Measurements from ENCODE around the gene ADAM11.
"Not testable (repeated sequence)": the region's sequence is repeated elsewhere in the genome, so short reads cannot be mapped to it uniquely, and the experiment has no call there.

The ADAM11 gene

GRCh38 chr17:44751331-44751730 lies 7.5 kb upstream of the ADAM11 start:
- TF ChIP-seq SUZ12 (IDR thresholded peaks at IDR 0.05; ENCODE audit: extremely low read depth, insufficient read depth, insufficient read length), result no peak
- TF ChIP-seq YY1 (IDR thresholded peaks at IDR 0.05; ENCODE audit: insufficient read depth, insufficient read length), result no peak
- no peak for TF ChIP-seq ZNF274 (IDR thresholded peaks at IDR 0.05; ENCODE audit: low read depth, low read length)
- DNase-seq (ENCODE audit: low read depth, low spot score), result no peak

GRCh38 chr17:44751806-44752205 lies 7.0 kb upstream of the ADAM11 start:
- TF ChIP-seq SUZ12 (IDR thresholded peaks at IDR 0.05; ENCODE audit: extremely low read depth, insufficient read depth, insufficient read length) (no peak), YY1 (IDR thresholded peaks at IDR 0.05; ENCODE audit: insufficient read depth, insufficient read length) (no peak), ZNF274 (IDR thresholded peaks at IDR 0.05; ENCODE audit: low read depth, low read length) (no peak)
- DNase-seq (ENCODE audit: low read depth, low spot score), result no peak
- no peak overlapping the region for H3K4me3 ChIP-seq (ENCODE audit: insufficient read length, low read depth)
- no peak overlapping the region for H3K9ac ChIP-seq (ENCODE audit: insufficient read length, low read depth)
- H3K4me1 ChIP-seq (ENCODE audit: insufficient read depth, insufficient read length), result peaks cover 2% of the 10 kb centered on the region
- peaks cover under 1% of the 10 kb centered on the region for H3K27me3 ChIP-seq (ENCODE audit: insufficient read depth, insufficient read length)
- no peaks in the 10 kb centered on the region for H3K9me3 ChIP-seq (ENCODE audit: insufficient read depth, low read length)
- H3K36me3 ChIP-seq (ENCODE audit: insufficient read depth, insufficient read length, low read length), result peaks cover 56% of the 10 kb centered on the region

More at GRCh38 chr17:44751331-44751730, 7.5 kb upstream of the ADAM11 start:
- peaks cover 58% of the 10 kb centered on the region for H3K36me3 ChIP-seq (ENCODE audit: insufficient read depth, insufficient read length, low read length)
- H3K27me3 ChIP-seq (ENCODE audit: insufficient read depth, insufficient read length), result no peaks in the 10 kb centered on the region
- no peaks in the 10 kb centered on the region for H3K9me3 ChIP-seq (ENCODE audit: insufficient read depth, low read length)
- H3K9ac ChIP-seq (ENCODE audit: insufficient read length, low read depth), result no peak overlapping the region
- peaks cover 3% of the 10 kb centered on the region for H3K4me1 ChIP-seq (ENCODE audit: insufficient read depth, insufficient read length)
- no peak overlapping the region for H3K4me3 ChIP-seq (ENCODE audit: insufficient read length, low read depth)

- Histone ChIP-seq H3K27me3 (ENCODE audit: insufficient read depth, insufficient read length) (peaks cover 15% of the 10 kb centered on the region), H3K9me3 (ENCODE audit: insufficient read depth, low read length) (no peaks in the 10 kb centered on the region), H3K4me1 (ENCODE audit: insufficient read depth, insufficient read length) (no peaks in the 10 kb centered on the region), H3K9ac (ENCODE audit: insufficient read length, low read depth) (no peak overlapping the region), H3K36me3 (ENCODE audit: insufficient read depth, insufficient read length, low read length) (peaks cover 42% of the 10 kb centered on the region), H3K4me3 (ENCODE audit: insufficient read length, low read depth) (no peak overlapping the region)
- no peak for DNase-seq (ENCODE audit: low read depth, low spot score)
- TF ChIP-seq YY1 (IDR thresholded peaks at IDR 0.05; ENCODE audit: insufficient read depth, insufficient read length), result no peak
- TF ChIP-seq SUZ12 (IDR thresholded peaks at IDR 0.05; ENCODE audit: extremely low read depth, insufficient read depth, insufficient read length), result no peak
- no peak for TF ChIP-seq ZNF274 (IDR thresholded peaks at IDR 0.05; ENCODE audit: low read depth, low read length)
Observed at GRCh38 chr17:44752953-44753861, 5.6 kb upstream of the ADAM11 start.

GRCh38 chr17:44754276-44754675 lies 4.5 kb upstream of the ADAM11 start:
- TF ChIP-seq SUZ12 (IDR thresholded peaks at IDR 0.05; ENCODE audit: extremely low read depth, insufficient read depth, insufficient read length), result no peak
- TF ChIP-seq ZNF274 (IDR thresholded peaks at IDR 0.05; ENCODE audit: low read depth, low read length), result no peak
- no peak for TF ChIP-seq YY1 (IDR thresholded peaks at IDR 0.05; ENCODE audit: insufficient read depth, insufficient read length)
- H3K4me1 ChIP-seq (ENCODE audit: insufficient read depth, insufficient read length), result peaks cover 1% of the 10 kb centered on the region
- H3K9me3 ChIP-seq (ENCODE audit: insufficient read depth, low read length), result no peaks in the 10 kb centered on the region
- no peak overlapping the region for H3K4me3 ChIP-seq (ENCODE audit: insufficient read length, low read depth)
- peaks cover 22% of the 10 kb centered on the region for H3K27me3 ChIP-seq (ENCODE audit: insufficient read depth, insufficient read length)
- H3K36me3 ChIP-seq (ENCODE audit: insufficient read depth, insufficient read length, low read length), result peaks cover 32% of the 10 kb centered on the region
- no peak overlapping the region for H3K9ac ChIP-seq (ENCODE audit: insufficient read length, low read depth)
- no peak for DNase-seq (ENCODE audit: low read depth, low spot score)

- H3K4me3 ChIP-seq (ENCODE audit: insufficient read length, low read depth); DNase-seq (ENCODE audit: low read depth, low spot score); H3K9me3 ChIP-seq (ENCODE audit: insufficient read depth, low read length); H3K9ac ChIP-seq (ENCODE audit: insufficient read length, low read depth): not testable (repeated sequence)
- Histone ChIP-seq H3K36me3 (ENCODE audit: insufficient read depth, insufficient read length, low read length) (peaks cover 23% of the 10 kb centered on the region), H3K4me1 (ENCODE audit: insufficient read depth, insufficient read length) (peaks cover 10% of the 10 kb centered on the region), H3K27me3 (ENCODE audit: insufficient read depth, insufficient read length) (peaks cover 31% of the 10 kb centered on the region)
Observed at GRCh38 chr17:44755180-44755579, 3.6 kb upstream of the ADAM11 start.

GRCh38 chr17:44757045-44757917 lies 1.5 kb upstream of the ADAM11 start:
- TF ChIP-seq YY1 (IDR thresholded peaks at IDR 0.05; ENCODE audit: insufficient read depth, insufficient read length), result no peak
- no peak for TF ChIP-seq ZNF274 (IDR thresholded peaks at IDR 0.05; ENCODE audit: low read depth, low read length)
- TF ChIP-seq SUZ12 (IDR thresholded peaks at IDR 0.05; ENCODE audit: extremely low read depth, insufficient read depth, insufficient read length), result no peak
- H3K27me3 ChIP-seq (ENCODE audit: insufficient read depth, insufficient read length), result peaks cover 36% of the 10 kb centered on the region
- no peak overlapping the region for H3K4me3 ChIP-seq (ENCODE audit: insufficient read length, low read depth)
- peaks cover 20% of the 10 kb centered on the region for H3K4me1 ChIP-seq (ENCODE audit: insufficient read depth, insufficient read length)
- no peak for DNase-seq (ENCODE audit: low read depth, low spot score)
- no peaks in the 10 kb centered on the region for H3K9me3 ChIP-seq (ENCODE audit: insufficient read depth, low read length)
- H3K9ac ChIP-seq (ENCODE audit: insufficient read length, low read depth), result no peak overlapping the region
- peaks cover 4% of the 10 kb centered on the region for H3K36me3 ChIP-seq (ENCODE audit: insufficient read depth, insufficient read length, low read length)

- Histone ChIP-seq H3K9me3 (ENCODE audit: insufficient read depth, low read length) (no peaks in the 10 kb centered on the region), H3K9ac (ENCODE audit: insufficient read length, low read depth) (no peak overlapping the region), H3K4me1 (ENCODE audit: insufficient read depth, insufficient read length) (peaks cover 20% of the 10 kb centered on the region), H3K27me3 (ENCODE audit: insufficient read depth, insufficient read length) (peaks cover 36% of the 10 kb centered on the region), H3K4me3 (ENCODE audit: insufficient read length, low read depth) (no peak overlapping the region), H3K36me3 (ENCODE audit: insufficient read depth, insufficient read length, low read length) (peaks cover under 1% of the 10 kb centered on the region)
- no peak for TF ChIP-seq SUZ12 (IDR thresholded peaks at IDR 0.05; ENCODE audit: extremely low read depth, insufficient read depth, insufficient read length)
- DNase-seq (ENCODE audit: low read depth, low spot score), result no peak
Observed at GRCh38 chr17:44757918-44758413, 822 bp upstream of the ADAM11 start.
